ENCODE measurements around the gene RMND5B.
"Not testable (repeated sequence)": the region's sequence is repeated elsewhere in the genome, so short reads cannot be mapped to it uniquely, and the experiment has no call there.

RMND5B gene

DNA sequence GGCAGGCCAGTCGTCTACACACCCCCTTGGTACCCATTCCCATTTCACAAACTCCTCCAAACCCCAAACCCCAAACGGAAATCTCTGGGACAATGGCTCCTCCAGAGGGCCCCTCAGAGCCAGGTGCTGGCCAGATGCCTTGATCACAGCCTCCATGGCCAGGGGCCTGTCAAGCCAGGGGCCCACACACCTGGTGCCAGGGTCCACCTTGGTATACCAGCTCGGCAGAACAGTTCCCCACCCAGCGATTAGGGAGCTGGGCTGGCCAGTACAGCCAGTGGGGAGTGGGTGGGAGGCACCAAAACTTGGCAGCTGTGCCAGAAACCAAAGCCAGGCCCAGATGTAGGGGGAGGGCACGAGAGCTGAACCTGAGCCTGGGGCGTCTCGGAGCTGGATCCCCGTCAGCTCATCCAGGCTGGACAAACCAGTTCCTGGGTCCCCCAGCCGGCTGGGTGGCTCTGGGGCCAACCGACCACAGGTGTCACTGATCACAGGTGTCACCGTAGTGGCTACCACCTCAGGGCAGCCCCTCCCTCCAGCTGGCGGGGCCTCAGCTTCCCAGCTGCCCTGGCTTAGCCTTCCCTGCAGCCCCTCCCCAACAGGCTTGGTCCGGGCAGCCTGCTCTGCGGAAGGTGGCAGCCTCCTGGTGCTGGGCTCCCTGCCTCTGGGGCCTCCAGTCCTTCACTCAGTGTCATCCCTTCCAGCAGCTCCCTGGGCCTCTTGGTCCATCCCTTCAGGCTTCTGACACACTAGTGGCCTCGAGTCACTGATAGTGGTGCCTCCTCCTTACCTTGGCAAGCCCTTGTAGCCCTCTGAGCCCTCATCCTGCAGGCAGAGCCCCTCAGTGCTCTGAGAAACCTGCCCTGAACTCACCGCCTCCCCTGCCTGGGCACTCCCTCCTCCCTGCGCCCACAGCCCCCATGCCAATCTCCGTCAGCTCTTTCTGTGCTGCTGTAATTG lies 6.6 kb upstream of the RMND5B start:
- Histone ChIP-seq H3K9me3 (ENCODE audit: severe bottlenecking) (no peaks in the 10 kb centered on the region), H3K27ac (no peak overlapping the region), H3K27me3 (ENCODE audit: insufficient read depth, low read depth, severe bottlenecking) (no peaks in the 10 kb centered on the region), H3K36me3 (peaks cover 3% of the 10 kb centered on the region; the same call in 1 of the 2 replicates), H3K4me3 (ENCODE audit: low read depth, low read length) (no peak overlapping the region)
- no peak for DNase-seq
- TF ChIP-seq, protein P1, sequence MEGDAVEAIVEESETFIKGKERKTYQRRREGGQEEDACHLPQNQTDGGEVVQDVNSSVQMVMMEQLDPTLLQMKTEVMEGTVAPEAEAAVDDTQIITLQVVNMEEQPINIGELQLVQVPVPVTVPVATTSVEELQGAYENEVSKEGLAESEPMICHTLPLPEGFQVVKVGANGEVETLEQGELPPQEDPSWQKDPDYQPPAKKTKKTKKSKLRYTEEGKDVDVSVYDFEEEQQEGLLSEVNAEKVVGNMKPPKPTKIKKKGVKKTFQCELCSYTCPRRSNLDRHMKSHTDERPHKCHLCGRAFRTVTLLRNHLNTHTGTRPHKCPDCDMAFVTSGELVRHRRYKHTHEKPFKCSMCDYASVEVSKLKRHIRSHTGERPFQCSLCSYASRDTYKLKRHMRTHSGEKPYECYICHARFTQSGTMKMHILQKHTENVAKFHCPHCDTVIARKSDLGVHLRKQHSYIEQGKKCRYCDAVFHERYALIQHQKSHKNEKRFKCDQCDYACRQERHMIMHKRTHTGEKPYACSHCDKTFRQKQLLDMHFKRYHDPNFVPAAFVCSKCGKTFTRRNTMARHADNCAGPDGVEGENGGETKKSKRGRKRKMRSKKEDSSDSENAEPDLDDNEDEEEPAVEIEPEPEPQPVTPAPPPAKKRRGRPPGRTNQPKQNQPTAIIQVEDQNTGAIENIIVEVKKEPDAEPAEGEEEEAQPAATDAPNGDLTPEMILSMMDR (IDR thresholded peaks at IDR 0.05; ENCODE audit: low read depth, low read length): no peak

DNA sequence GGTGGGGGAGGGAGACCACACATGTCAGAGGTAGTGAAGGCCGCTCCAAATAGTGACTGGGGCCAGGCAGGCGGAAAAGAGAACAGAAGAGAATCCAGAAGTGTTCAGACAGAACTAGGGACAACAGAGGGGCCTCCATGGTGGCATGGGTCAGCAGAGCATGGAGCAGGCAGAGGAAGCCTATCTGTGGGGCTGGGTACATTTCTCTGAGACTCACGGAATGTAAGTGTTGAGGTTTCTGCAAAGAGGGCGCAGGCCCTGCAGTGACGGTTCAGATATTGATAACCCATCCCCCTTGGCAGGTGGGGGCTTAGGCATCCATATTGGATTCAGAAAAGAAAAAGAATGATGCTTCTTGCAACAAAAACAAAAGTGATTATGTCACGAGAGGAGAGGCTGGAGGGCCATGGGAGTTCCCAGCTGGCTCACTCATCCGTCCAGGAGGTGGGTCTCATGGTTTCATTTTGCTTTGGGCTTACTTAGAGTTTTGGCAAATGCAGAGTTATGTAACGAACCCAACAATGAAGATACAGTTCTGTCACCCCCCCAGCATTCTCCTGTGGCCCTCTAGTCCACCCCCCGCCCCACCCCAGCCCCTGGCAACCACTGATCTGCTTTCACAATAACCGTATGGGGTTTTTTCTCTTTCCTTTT lies 5.4 kb upstream of the RMND5B start:
- H3K36me3 ChIP-seq: peaks cover 3% of the 10 kb centered on the region; the same call in 1 of the 2 replicates
- no peaks in the 10 kb centered on the region for H3K27me3 ChIP-seq (ENCODE audit: insufficient read depth, low read depth, severe bottlenecking)
- H3K27ac ChIP-seq: no peak overlapping the region
- DNase-seq: no peak
- no peaks in the 10 kb centered on the region for H3K9me3 ChIP-seq (ENCODE audit: severe bottlenecking)
- TF ChIP-seq, protein P1 (IDR thresholded peaks at IDR 0.05; ENCODE audit: low read depth, low read length): no peak
- H3K4me3 ChIP-seq (ENCODE audit: low read depth, low read length): no peak overlapping the region

DNA sequence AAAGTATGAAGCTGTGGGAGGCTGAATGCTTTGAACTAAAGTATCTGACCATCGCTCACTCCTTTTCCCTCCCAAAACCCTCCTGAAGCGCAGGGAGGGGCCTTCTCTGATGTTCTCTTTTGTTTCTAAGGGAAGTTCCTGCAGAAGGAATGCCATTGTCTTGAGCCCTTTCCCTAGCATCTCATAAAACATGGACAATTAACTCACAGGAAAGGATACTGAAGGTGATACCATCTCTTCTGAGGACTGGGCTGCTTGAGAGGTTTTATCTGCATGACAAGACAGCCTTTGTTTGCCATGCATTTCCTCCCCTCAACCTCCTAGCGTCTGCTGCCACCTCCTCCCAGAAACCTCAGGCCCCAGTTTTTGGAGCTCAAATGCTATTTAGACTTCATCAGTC lies 4.3 kb upstream of the RMND5B start:
- no peak for DNase-seq
- H3K27me3 ChIP-seq (ENCODE audit: insufficient read depth, low read depth, severe bottlenecking): no peaks in the 10 kb centered on the region
- H3K36me3 ChIP-seq: peaks cover 3% of the 10 kb centered on the region; the same call in 1 of the 2 replicates
- TF ChIP-seq, protein P1 (IDR thresholded peaks at IDR 0.05; ENCODE audit: low read depth, low read length): no peak
- no peaks in the 10 kb centered on the region for H3K9me3 ChIP-seq (ENCODE audit: severe bottlenecking)
- no peak overlapping the region for H3K27ac ChIP-seq
- H3K4me3 ChIP-seq (ENCODE audit: low read depth, low read length): no peak overlapping the region

DNA sequence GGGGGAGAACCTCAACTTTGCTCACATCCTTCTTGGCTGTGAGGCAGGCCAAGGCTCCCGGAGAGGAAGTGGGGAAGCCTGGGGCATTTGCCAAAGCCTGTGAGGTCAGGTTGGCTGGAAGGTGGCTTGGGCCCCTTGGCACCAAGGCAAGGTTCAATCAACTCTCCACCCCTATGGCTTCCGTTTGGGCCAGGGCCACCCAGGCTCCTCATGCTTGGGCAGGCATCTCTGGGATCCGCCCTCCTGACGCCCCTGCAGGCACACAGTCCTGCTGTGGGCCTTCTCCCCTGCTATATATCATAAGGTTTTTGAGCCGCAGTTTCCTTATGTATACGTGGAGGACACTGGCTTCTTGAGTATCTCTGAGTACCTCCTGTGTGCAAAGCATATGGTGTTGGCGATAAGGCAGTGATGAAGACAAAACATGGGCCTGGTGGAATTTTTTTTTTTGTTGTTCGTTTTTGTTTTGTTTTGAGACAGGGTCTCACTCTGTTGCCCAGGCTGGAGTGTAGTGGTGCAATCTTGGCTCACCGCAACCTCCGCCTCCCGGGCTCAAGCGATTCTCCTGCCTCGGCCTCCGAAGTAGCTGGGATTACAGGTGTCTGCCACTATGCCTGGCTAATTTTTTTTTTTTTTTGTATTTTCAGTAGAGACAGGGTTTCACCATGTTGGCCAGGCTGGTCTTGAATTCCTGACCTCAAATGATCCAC lies 3.4 kb upstream of the RMND5B start:
- H3K4me3 ChIP-seq (ENCODE audit: low read depth, low read length); H3K36me3 ChIP-seq; H3K27me3 ChIP-seq (ENCODE audit: insufficient read depth, low read depth, severe bottlenecking); DNase-seq; H3K9me3 ChIP-seq (ENCODE audit: severe bottlenecking); H3K27ac ChIP-seq: not testable (repeated sequence)

DNA sequence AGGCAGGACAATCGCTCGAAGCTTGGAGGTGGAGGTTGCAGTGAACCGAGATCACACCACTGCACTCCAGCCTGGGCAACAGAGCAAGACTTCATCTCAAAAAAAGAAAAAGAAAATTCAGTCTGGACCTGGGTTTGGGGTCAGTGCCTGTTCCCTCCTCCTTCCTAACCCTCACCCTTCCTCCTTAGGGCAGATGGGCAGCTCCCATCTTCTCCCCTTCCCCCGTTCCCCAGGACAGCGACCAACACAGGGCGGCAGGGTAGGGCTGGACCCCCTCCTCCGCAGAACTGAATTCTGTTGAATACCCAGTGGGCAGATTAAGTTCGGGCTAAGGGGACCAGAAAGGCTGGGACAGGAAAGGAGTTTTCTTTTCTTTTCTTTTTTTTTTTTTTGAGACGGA lies 1.5 kb upstream of the RMND5B start:
- Histone ChIP-seq H3K27ac (no peak overlapping the region), H3K9me3 (ENCODE audit: severe bottlenecking) (no peaks in the 10 kb centered on the region), H3K27me3 (ENCODE audit: insufficient read depth, low read depth, severe bottlenecking) (no peaks in the 10 kb centered on the region), H3K4me3 (ENCODE audit: low read depth, low read length) (no peak overlapping the region), H3K36me3 (no peaks in the 10 kb centered on the region)
- TF ChIP-seq, protein P1 (IDR thresholded peaks at IDR 0.05; ENCODE audit: low read depth, low read length): no peak
- no peak for DNase-seq

DNA sequence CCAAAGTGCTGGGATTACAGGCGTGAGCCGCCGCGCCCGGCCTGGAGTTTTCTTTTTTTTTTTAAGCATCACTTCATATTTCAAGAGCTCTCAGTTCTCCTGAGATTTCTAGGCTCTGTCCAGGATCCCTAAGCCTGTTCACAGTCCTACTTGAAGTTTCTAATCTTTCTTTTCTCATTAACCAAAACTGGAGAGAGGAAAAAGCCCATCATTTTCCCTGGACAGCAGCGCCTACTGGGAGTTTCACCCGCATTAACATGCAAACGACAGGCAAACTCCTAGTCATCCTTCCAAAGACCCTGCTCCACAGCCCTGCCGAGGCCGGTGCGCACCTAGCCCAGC lies 609 bp upstream of the RMND5B start:
- H3K27ac ChIP-seq: peak overlapping the region; percentile 96
- H3K27me3 ChIP-seq (ENCODE audit: insufficient read depth, low read depth, severe bottlenecking); H3K36me3 ChIP-seq; H3K9me3 ChIP-seq (ENCODE audit: severe bottlenecking); DNase-seq: not testable (repeated sequence)
- H3K4me3 ChIP-seq (ENCODE audit: low read depth, low read length): peak overlapping the region; percentile 54
